IMR-90 (cell line): ENCODE data around the gene BSND. TPM values are rescaled to one million over a fixed set of nuclear protein-coding genes. Genes with fewer than 3 reads are reported as not detected.

Experiments
- ATAC-seq: fragments of 200-7000 bp; cut with Tn5 transposase; 2 replicates; pipeline ENCODE4 v1.9.1; 2020; ENCODE audit warnings: low read depth, mild to moderate bottlenecking, moderate library complexity
- BruUV-seq: library from RNA; stranded (reverse); fragments of 400-500 nt; replicated peaks from 2 replicates; lab custom pipeline; 2021; lab: Mats Ljungman, UMichigan
- CTCF ChIA-PET: fragments of 300-600 bp; formaldehyde crosslinking; extraction: SDS; loops from one replicate; lab custom pipeline; 2021; ENCODE audit warnings: antibody characterized with exemption; lab: Yijun Ruan, JAX
- POLR2A ChIA-PET: fragments of 300-600 bp; sonication (Branson Sonifier 250); formaldehyde crosslinking; loops from one replicate; lab custom pipeline; 2022; ENCODE audit warnings: antibody characterized with exemption; ENCODE audit not compliant: unreplicated experiment; lab: Charles Lee
- DNase-seq: peaks from one replicate; pipeline ENCODE4 v3.0.0; 2013
- H2AFZ ChIP-seq: replicated peaks from 2 replicates; pipeline ENCODE3; 2013; ENCODE audit warnings: low read length, mild to moderate bottlenecking; ENCODE audit not compliant: poor library complexity
- H2AK5ac ChIP-seq: 2 replicates; pipeline ENCODE4 v1.6.1; 2013; ENCODE audit warnings: low read depth, low read length, inconsistent platforms
- H2AK9ac ChIP-seq: replicated peaks from 2 replicates; pipeline ENCODE3; 2013; ENCODE audit warnings: mild to moderate bottlenecking, low read depth, low read length, moderate library complexity; ENCODE audit not compliant: poor library complexity
- H2BK120ac ChIP-seq: 2 replicates; pipeline ENCODE4 v1.6.1; 2013; ENCODE audit warnings: low read depth, low read length, inconsistent platforms
- H2BK15ac ChIP-seq: 3 replicates; pipeline ENCODE4 v1.6.1; 2013; ENCODE audit warnings: low read depth, low read length, inconsistent platforms
- H2BK20ac ChIP-seq: 2 replicates; pipeline ENCODE4 v1.6.1; 2013; ENCODE audit warnings: low read depth, mild to moderate bottlenecking, inconsistent platforms, low read length, moderate library complexity
- H2BK5ac ChIP-seq: 2 replicates; pipeline ENCODE4 v1.6.1; 2013; ENCODE audit warnings: mild to moderate bottlenecking, low read depth, low read length, inconsistent platforms; ENCODE audit not compliant: poor library complexity, severe bottlenecking
- H3K14ac ChIP-seq: replicated peaks from 2 replicates; pipeline ENCODE4 v1.6.1; 2013; ENCODE audit warnings: low read depth, low read length, inconsistent platforms
- H3K18ac ChIP-seq: 2 replicates; pipeline ENCODE4 v1.6.1; 2013; ENCODE audit warnings: low read depth, low read length, control low read depth
- H3K23ac ChIP-seq: 2 replicates; pipeline ENCODE4 v1.6.1; 2013; ENCODE audit warnings: low read depth, low read length, inconsistent platforms
- H3K27ac ChIP-seq: 2 replicates; pipeline ENCODE4 v1.5.1; 2013; ENCODE audit warnings: mild to moderate bottlenecking, control low read depth, low read length; ENCODE audit not compliant: insufficient read depth
- H3K27me3 ChIP-seq: 2 replicates; pipeline ENCODE4 v1.6.1; 2013; ENCODE audit warnings: low read length; ENCODE audit not compliant: control insufficient read depth, insufficient read depth
- H3K36me3 ChIP-seq: 2 replicates; pipeline ENCODE4 v1.6.1; 2013; ENCODE audit warnings: low read length, mixed read lengths; ENCODE audit not compliant: control insufficient read depth, insufficient read depth
- H3K4ac ChIP-seq: 2 replicates; pipeline ENCODE4 v1.6.1; 2013; ENCODE audit warnings: low read depth, low read length, inconsistent platforms
- H3K4me1 ChIP-seq: 2 replicates; pipeline ENCODE4 v1.6.1; 2013; ENCODE audit warnings: low read length, mixed read lengths; ENCODE audit not compliant: control insufficient read depth, insufficient read depth
- H3K4me2 ChIP-seq: 2 replicates; pipeline ENCODE4 v1.6.1; 2013; ENCODE audit warnings: low read depth, mild to moderate bottlenecking, control low read depth, low read length, moderate library complexity
- H3K4me3 ChIP-seq: 2 replicates; pipeline ENCODE4 v1.5.1; 2013; ENCODE audit warnings: low read depth, mild to moderate bottlenecking, control low read depth, low read length, moderate library complexity; ENCODE audit not compliant: insufficient read depth
- H3K56ac ChIP-seq: 2 replicates; pipeline ENCODE4 v1.6.1; 2013; ENCODE audit warnings: low read length, inconsistent platforms; ENCODE audit not compliant: insufficient read depth; ENCODE audit errors: extremely low read depth
- H3K79me1 ChIP-seq, 2 experiments: 2 replicates each; pipeline ENCODE4 v1.6.1; 2013; ENCODE audit warnings: low read length in 2 of 2, inconsistent platforms in 1 of 2, low read depth in 1 of 2
- H3K9ac ChIP-seq: 2 replicates; pipeline ENCODE4 v1.6.1; 2013; ENCODE audit warnings: low read depth, low read length, control low read depth
- H3K9me1 ChIP-seq: 2 replicates; pipeline ENCODE4 v1.6.1; 2013; ENCODE audit warnings: low read length, inconsistent platforms; ENCODE audit not compliant: insufficient read depth
- H3K9me3 ChIP-seq: 2 replicates; pipeline ENCODE4 v1.6.1; 2013; ENCODE audit warnings: low read length; ENCODE audit not compliant: control insufficient read depth, insufficient read depth
- H4K20me1 ChIP-seq: 2 replicates; pipeline ENCODE4 v1.6.1; 2013; ENCODE audit warnings: low read length, inconsistent platforms; ENCODE audit not compliant: insufficient read depth
- H4K5ac ChIP-seq: 2 replicates; pipeline ENCODE4 v1.6.1; 2013; ENCODE audit warnings: mild to moderate bottlenecking, low read depth, low read length, control low read depth
- H4K8ac ChIP-seq, 2 experiments: 2 replicates each; pipeline ENCODE4 v1.6.1; 2013; ENCODE audit warnings: low read depth in 2 of 2, low read length in 2 of 2, control low read depth in 1 of 2, inconsistent platforms in 1 of 2
- H4K91ac ChIP-seq: 2 replicates; pipeline ENCODE4 v1.6.1; 2013; ENCODE audit warnings: low read depth, low read length, inconsistent platforms; ENCODE audit not compliant: insufficient read depth
- CHD1 ChIP-seq: IDR thresholded peaks from 2 replicates; pipeline ENCODE4 v1.6.1; 2012; ENCODE audit warnings: low read depth, low read length, improper control_type of control experiment
- CTCF ChIP-seq: conservative IDR thresholded peaks from 2 replicates; pipeline ENCODE4 v1.5.1; 2012; ENCODE audit warnings: mild to moderate bottlenecking, low read depth, low read length, improper control_type of control experiment
- MAFK ChIP-seq: IDR thresholded peaks from 2 replicates; pipeline ENCODE4 v1.6.1; 2012; ENCODE audit warnings: low read depth, low read length, improper control_type of control experiment
- NFE2L2 ChIP-seq: fragments of 150-350 bp; IDR thresholded peaks from 2 replicates; pipeline ENCODE4 v1.6.1; 2016; ENCODE audit warnings: low read depth, mild to moderate bottlenecking, low read length
- RAD21 ChIP-seq: IDR thresholded peaks from 2 replicates; pipeline ENCODE4 v1.6.1; 2012; ENCODE audit warnings: low read length, improper control_type of control experiment
- RFX5 ChIP-seq: IDR thresholded peaks from 2 replicates; pipeline ENCODE4 v1.8.0; 2012; ENCODE audit warnings: low read depth, mild to moderate bottlenecking, low read length, moderate library complexity
- SMC3 ChIP-seq: fragments of 150-350 bp; IDR thresholded peaks from 2 replicates; pipeline ENCODE4 v1.6.1; 2016; ENCODE audit warnings: low read depth, mild to moderate bottlenecking, antibody characterized with exemption, low read length, moderate library complexity
- WGBS, 2 experiments: methylation state at CpG; one replicate each; pipeline versions ENCODE4 v1.1.5 to v1.1.7; 2013; ENCODE audit warnings: missing lambda C conversion rate in 2 of 2; ENCODE audit not compliant: insufficient read length in 1 of 2; ENCODE audit errors: extremely low coverage in 2 of 2; 5-methylcytosine and 5-hydroxymethylcytosine counted together
- dilution Hi-C: fragments of 300-500 bp; cut with HindIII; formaldehyde crosslinking; loops from one replicate; pipeline ENCODE4 v1.14.3; 2018; ENCODE audit warnings: low sequenced_read_pairs; ENCODE audit not compliant: unreplicated experiment
- in situ Hi-C: fragments of 300-500 bp; cut with MboI; formaldehyde crosslinking; loops from 3 replicates; pipeline ENCODE4 v1.14.3; 2019; ENCODE audit warnings: low sequenced_read_pairs, inconsistent platforms, mixed read lengths
- intact Hi-C: fragments of 100-400 bp; cut with micrococcal nuclease; formaldehyde crosslinking; loops from 2 replicates; pipeline ENCODE4 v1.10.0; 2022
- polyA plus RNA-seq, 3 experiments: library from polyadenylated mRNA; depleted of rRNA; stranded (reverse); fragments of >200 nt; gene quantifications; 2 replicates each; pipeline ENCODE4 v1.2.3, GENCODE V29; 2012; ENCODE audit warnings: low replicate concordance in 1 of 3
- total RNA-seq: library from RNA; depleted of rRNA; stranded (reverse); fragments of >200 nt; gene quantifications from 2 replicates; pipeline ENCODE4 v1.2.3, GENCODE V29; 2012

Gene BSND
- total and polyA plus RNA-seq, 2 of the 4 experiments (the other 2 are of a cell fraction), result not detected

GRCh38 chr1:54996359-54996868 is 2.3 kb upstream of the BSND start (continued):
- TF ChIP-seq RFX5, result no peak

GRCh38 chr1:54996869-54997710 is 1.6 kb upstream of the BSND start:
- Histone ChIP-seq H2BK120ac (no peak overlapping the region), H3K18ac (no peak overlapping the region), H3K4me2 (peak overlapping the region; percentile 9; the same call in 1 of the 2 replicates), H2AK9ac (no peak overlapping the region), H3K9me1 (no peaks in the 10 kb centered on the region), H3K9me3 (no peaks in the 10 kb centered on the region), H3K27ac (no peak overlapping the region), H4K5ac (no peak overlapping the region), H3K23ac (peak overlapping the region; percentile 38; the same call in 1 of the 2 replicates), H3K4ac (no peak overlapping the region), H3K14ac (no peak overlapping the region), H3K56ac (no peak overlapping the region), H4K20me1 (peaks cover 7% of the 10 kb centered on the region; the same call in 1 of the 2 replicates), H3K4me1 (no peaks in the 10 kb centered on the region), H2BK15ac (no peak overlapping the region), H3K27me3 (peaks cover 77% of the 10 kb centered on the region), H3K79me1 (no peaks in the 10 kb centered on the region), H2AK5ac (peak overlapping the region; percentile 30; the same call in 1 of the 2 replicates), H3K36me3 (no peaks in the 10 kb centered on the region), H4K91ac (no peak overlapping the region), H3K9ac (no peak overlapping the region), H2BK20ac (no peak overlapping the region), H2AFZ (peak overlapping the region; percentile 75), H4K8ac (no peak overlapping the region), H2BK5ac (no peak overlapping the region), H3K4me3 (no peak overlapping the region)
- no peak for TF ChIP-seq SMC3
- no peak for TF ChIP-seq CTCF
- TF ChIP-seq NFE2L2, result no peak
- no peak for TF ChIP-seq RAD21
- TF ChIP-seq RFX5, result no peak
- no peak for TF ChIP-seq CHD1
- TF ChIP-seq MAFK, result no peak
- in situ Hi-C loops, result loop anchor here (5.0 kb wide), 1 partner anchor 45 kb away; no protein-coding TSS in a partner anchor
- intact Hi-C loops, result loop anchor here (1.0 to 5.0 kb wide), 3 partner anchors 47 to 324 kb away; no protein-coding TSS in a partner anchor
- POLR2A ChIA-PET, result no interaction called here
- WGBS, 2 experiments, result 9% methylated on average over 7 of the region's 46 CpGs; no CpG with 5 or more reads in 1 of the 2 experiments
- no TSS peak for BruUV-seq
- CTCF ChIA-PET, result interaction anchor here (0.6 to 1.7 kb wide), 13 partner anchors 9 to 52 kb away, joined by 3 to 13 read pairs (median 4); no protein-coding TSS in a partner anchor
- DNase-seq (no peak), ATAC-seq (peak; percentile 68)
- dilution Hi-C loops, result no loop called here
